HEK293 (cell line): ENCODE data around the gene FBLN2.
A peak's percentile ranks its signal among the peaks of the same experiment; 100 is the strongest.

Experiments
- CTCF ChIA-PET: fragments of 350-600 bp; formaldehyde crosslinking; extraction: SDS; loops from one replicate; lab custom pipeline; 2021; ENCODE audit warnings: antibody characterized with exemption; lab: Yijun Ruan, JAX
- POLR2A ChIA-PET: fragments of 300-600 bp; formaldehyde crosslinking; extraction: SDS; loops from one replicate; lab custom pipeline; 2020; ENCODE audit warnings: antibody characterized with exemption, inconsistent platforms; lab: Yijun Ruan, JAX
- H3K27ac ChIP-seq: fragments of 200-500 bp; sonication (Bioruptor generic); 2 replicates; pipeline ENCODE4 v1.5.1; 2014; ENCODE audit warnings: low read depth, low read length, control low read depth, inconsistent platforms; ENCODE audit errors: extremely low read depth
- H3K36me3 ChIP-seq, 2 experiments: fragments of 200-500 bp in 1 of 2; sonication (Bioruptor generic) in 1 of 2; 1 replicate in 1 of 2; 2 replicates in 1 of 2; pipeline ENCODE4 v1.5.1; 2014 to 2017; ENCODE audit warnings: inconsistent platforms in 2 of 2, low read length in 2 of 2; ENCODE audit not compliant: control insufficient read depth in 2 of 2, insufficient read depth in 1 of 2
- H3K4me1 ChIP-seq: fragments of 200-500 bp; sonication (Bioruptor generic); 2 replicates; pipeline ENCODE4 v1.5.1; 2014; ENCODE audit warnings: mild to moderate bottlenecking, low read length, inconsistent platforms; ENCODE audit not compliant: control insufficient read depth, insufficient read depth
- H3K4me3 ChIP-seq: 2 replicates; pipeline ENCODE4 v1.5.1; 2011; ENCODE audit warnings: low read depth, mild to moderate bottlenecking, control low read depth, low read length, moderate library complexity
- H3K9me3 ChIP-seq: fragments of 200-500 bp; sonication (Bioruptor generic); 2 replicates; pipeline ENCODE4 v1.5.1; 2014; ENCODE audit warnings: low read depth, low read length, inconsistent platforms; ENCODE audit not compliant: control insufficient read depth, insufficient read depth
- BCL11B ChIP-seq: fragments of 450-650 bp; formaldehyde crosslinking; IDR thresholded peaks from 2 replicates; pipeline ENCODE4 v1.5.1; 2016; ENCODE audit warnings: low read depth, missing biosample characterization, missing genetic modification characterization
- CTCF ChIP-seq: fragments of 450-650 bp; formaldehyde crosslinking; IDR thresholded peaks from 2 replicates; pipeline ENCODE4 v1.5.1; 2016; ENCODE audit warnings: missing biosample characterization, missing genetic modification characterization
- GLIS2 ChIP-seq: fragments of 450-650 bp; formaldehyde crosslinking; IDR thresholded peaks from 2 replicates; pipeline ENCODE4 v1.5.1; 2016; ENCODE audit warnings: missing biosample characterization, missing genetic modification characterization
- HIC1 ChIP-seq: fragments of 450-650 bp; formaldehyde crosslinking; IDR thresholded peaks from 2 replicates; pipeline ENCODE4 v1.5.1; 2016; ENCODE audit warnings: missing biosample characterization, missing genetic modification characterization
- KLF7 ChIP-seq: fragments of 450-650 bp; formaldehyde crosslinking; IDR thresholded peaks from 2 replicates; pipeline ENCODE4 v1.5.1; 2016; ENCODE audit warnings: missing biosample characterization, missing genetic modification characterization, borderline replicate concordance
- SETDB1 ChIP-seq: IDR thresholded peaks from one replicate; pipeline ENCODE4 v1.6.1; 2017; ENCODE audit warnings: mild to moderate bottlenecking, low read length, moderate library complexity, mixed read lengths; ENCODE audit not compliant: insufficient read length
- ZEB2 ChIP-seq: fragments of 450-650 bp; formaldehyde crosslinking; IDR thresholded peaks from 2 replicates; pipeline ENCODE4 v1.5.1; 2016; ENCODE audit warnings: missing biosample characterization, missing genetic modification characterization
- ZFP3 ChIP-seq: fragments of 450-650 bp; formaldehyde crosslinking; IDR thresholded peaks from 2 replicates; pipeline ENCODE4 v1.5.1; 2016; ENCODE audit warnings: low read depth, missing biosample characterization, missing genetic modification characterization
- ZNF132 ChIP-seq: fragments of 450-650 bp; formaldehyde crosslinking; IDR thresholded peaks from 2 replicates; pipeline ENCODE4 v1.5.1; 2017; ENCODE audit warnings: missing biosample characterization, missing genetic modification characterization, borderline replicate concordance
- ZNF133 ChIP-seq: fragments of 450-650 bp; formaldehyde crosslinking; IDR thresholded peaks from 2 replicates; pipeline ENCODE4 v1.5.1; 2016; ENCODE audit warnings: missing biosample characterization, missing genetic modification characterization
- ZNF155 ChIP-seq: fragments of 450-650 bp; formaldehyde crosslinking; IDR thresholded peaks from 2 replicates; pipeline ENCODE4 v1.5.1; 2016; ENCODE audit warnings: missing biosample characterization, missing genetic modification characterization
- ZNF2 ChIP-seq: fragments of 450-650 bp; formaldehyde crosslinking; IDR thresholded peaks from 2 replicates; pipeline ENCODE4 v1.5.1; 2016; ENCODE audit warnings: missing biosample characterization, missing genetic modification characterization
- ZNF202 ChIP-seq: fragments of 450-650 bp; formaldehyde crosslinking; IDR thresholded peaks from 2 replicates; pipeline ENCODE4 v1.5.1; 2016; ENCODE audit warnings: missing biosample characterization, missing genetic modification characterization, borderline replicate concordance
- ZNF223 ChIP-seq: fragments of 450-650 bp; formaldehyde crosslinking; IDR thresholded peaks from 2 replicates; pipeline ENCODE4 v1.5.1; 2016; ENCODE audit warnings: missing biosample characterization, missing genetic modification characterization
- ZNF23 ChIP-seq: fragments of 450-650 bp; formaldehyde crosslinking; IDR thresholded peaks from 2 replicates; pipeline ENCODE4 v1.5.1; 2016; ENCODE audit warnings: missing biosample characterization, missing genetic modification characterization, borderline replicate concordance
- ZNF292 ChIP-seq: fragments of 450-650 bp; formaldehyde crosslinking; IDR thresholded peaks from 2 replicates; pipeline ENCODE4 v1.5.1; 2016; ENCODE audit warnings: low read depth, missing biosample characterization, missing genetic modification characterization, borderline replicate concordance
- ZNF513 ChIP-seq: fragments of 450-650 bp; IDR thresholded peaks from 2 replicates; pipeline ENCODE4 v1.5.1; 2018; ENCODE audit warnings: missing biosample characterization, missing genetic modification characterization
- ZNF514 ChIP-seq: fragments of 450-650 bp; formaldehyde crosslinking; IDR thresholded peaks from 2 replicates; pipeline ENCODE4 v1.5.1; 2016; ENCODE audit warnings: missing biosample characterization, missing genetic modification characterization
- ZNF530 ChIP-seq: fragments of 450-650 bp; formaldehyde crosslinking; IDR thresholded peaks from 2 replicates; pipeline ENCODE4 v1.5.1; 2016; ENCODE audit warnings: low read depth, missing biosample characterization, missing genetic modification characterization
- ZNF561 ChIP-seq: fragments of 450-650 bp; IDR thresholded peaks from 2 replicates; pipeline ENCODE4 v1.5.1; 2018; ENCODE audit warnings: missing biosample characterization, missing genetic modification characterization, borderline replicate concordance
- ZNF600 ChIP-seq: fragments of 450-650 bp; formaldehyde crosslinking; IDR thresholded peaks from 2 replicates; pipeline ENCODE4 v1.5.1; 2016; ENCODE audit warnings: missing biosample characterization, missing genetic modification characterization
- ZNF621 ChIP-seq: fragments of 450-650 bp; formaldehyde crosslinking; IDR thresholded peaks from 2 replicates; pipeline ENCODE4 v1.5.1; 2017; ENCODE audit warnings: missing biosample characterization, missing genetic modification characterization
- ZNF626 ChIP-seq: fragments of 450-650 bp; sonication (Bioruptor Pico); formaldehyde crosslinking; IDR thresholded peaks from 2 replicates; pipeline ENCODE4 v1.5.1; 2018; ENCODE audit warnings: missing biosample characterization, missing genetic modification characterization, inconsistent platforms
- ZNF670 ChIP-seq: fragments of 450-650 bp; formaldehyde crosslinking; IDR thresholded peaks from 2 replicates; pipeline ENCODE4 v1.5.1; 2016; ENCODE audit warnings: missing biosample characterization, missing genetic modification characterization, low read depth
- ZSCAN16 ChIP-seq: fragments of 450-650 bp; formaldehyde crosslinking; IDR thresholded peaks from 2 replicates; pipeline ENCODE4 v1.5.1; 2016; ENCODE audit warnings: missing biosample characterization, missing genetic modification characterization
- ZSCAN23 ChIP-seq: fragments of 450-650 bp; formaldehyde crosslinking; IDR thresholded peaks from 2 replicates; pipeline ENCODE4 v1.5.1; 2016; ENCODE audit warnings: missing biosample characterization, missing genetic modification characterization

FBLN2 gene

GRCh38 chr3:13569641-13570390, 20.9 kb downstream of the FBLN2 start (continued):
- TF ChIP-seq BCL11B: no peak
- TF ChIP-seq, all 188 proteins: peak for 3

- CTCF ChIA-PET: no interaction called here
- Histone ChIP-seq H3K4me3 (no peak overlapping the region), H3K4me1 (peaks cover 5% of the 10 kb centered on the region), H3K36me3 (no peaks in the 10 kb centered on the region), H3K9me3 (no peaks in the 10 kb centered on the region), H3K27ac (no peak overlapping the region)
- TF ChIP-seq ZNF202 (tag by site-specific recombination) (no peak), ZNF132 (tag by site-specific recombination) (no peak), CTCF (0 out of 2 replicates have a peak, but pooled peaks have one; percentile 7), KLF7 (tag by site-specific recombination) (no peak), GLIS2 (tag by site-specific recombination) (peak; percentile 51; the same call in 1 of the 2 replicates), ZNF670 (tag by site-specific recombination) (no peak), ZSCAN16 (tag by site-specific recombination) (no peak)
- POLR2A ChIA-PET: interaction anchor here (0.5 kb wide), 1 partner anchor 28 kb away, joined by 3 read pairs; no protein-coding TSS in a partner anchor
These were observed 21.7 kb downstream of the FBLN2 start for GRCh38 chr3:13570391-13571194.

- Histone ChIP-seq H3K27ac (no peak overlapping the region), H3K9me3 (no peaks in the 10 kb centered on the region), H3K36me3 (no peaks in the 10 kb centered on the region), H3K4me3 (no peak overlapping the region), H3K4me1 (peaks cover 5% of the 10 kb centered on the region)
- no peak for TF ChIP-seq ZNF600 (tag by site-specific recombination)
- no peak for TF ChIP-seq HIC1 (tag by site-specific recombination)
- TF ChIP-seq ZSCAN23: no peak
- no peak for TF ChIP-seq ZNF2 (tag by site-specific recombination)
- TF ChIP-seq ZNF621 (tag by site-specific recombination): no peak
- no peak for TF ChIP-seq ZNF155 (tag by site-specific recombination)
- no peak for TF ChIP-seq ZNF530 (tag by site-specific recombination)
- TF ChIP-seq ZNF561 (tag by site-specific recombination): no peak
- no peak for TF ChIP-seq ZNF292 (tag by site-specific recombination)
- no peak for TF ChIP-seq ZNF514 (tag by site-specific recombination)
- TF ChIP-seq ZNF133 (tag by site-specific recombination): no peak
- TF ChIP-seq ZNF132 (tag by site-specific recombination): no peak
- TF ChIP-seq ZFP3 (tag by site-specific recombination): no peak
- no peak for TF ChIP-seq ZNF513 (tag by site-specific recombination)
- TF ChIP-seq ZNF223 (tag by site-specific recombination): no peak
- TF ChIP-seq ZEB2 (tag by site-specific recombination): no peak
- no peak for TF ChIP-seq ZNF626 (tag by site-specific recombination)
- no peak for TF ChIP-seq ZNF23 (tag by site-specific recombination)
- no peak for TF ChIP-seq SETDB1
- ChIA-PET CTCF (no interaction called here), POLR2A (interaction anchor here (0.5 kb wide), 1 partner anchor 29 kb away, joined by 3 read pairs; no protein-coding TSS in a partner anchor)
These were observed 22.3 kb downstream of the FBLN2 start for GRCh38 chr3:13571264-13571663.
